HG03045 (cell line): Measurements from ENCODE around the gene PDLIM5.
A peak's percentile ranks its signal among the peaks of the same experiment; 100 is the strongest.

Source experiments
- ATAC-seq: cut with Tn5 transposase; IDR thresholded peaks from one replicate; pipeline ENCODE4 v1.9.1; 2021; ENCODE audit warnings: mild to moderate bottlenecking, moderate library complexity; ENCODE audit not compliant: unreplicated experiment

The PDLIM5 gene

DNA sequence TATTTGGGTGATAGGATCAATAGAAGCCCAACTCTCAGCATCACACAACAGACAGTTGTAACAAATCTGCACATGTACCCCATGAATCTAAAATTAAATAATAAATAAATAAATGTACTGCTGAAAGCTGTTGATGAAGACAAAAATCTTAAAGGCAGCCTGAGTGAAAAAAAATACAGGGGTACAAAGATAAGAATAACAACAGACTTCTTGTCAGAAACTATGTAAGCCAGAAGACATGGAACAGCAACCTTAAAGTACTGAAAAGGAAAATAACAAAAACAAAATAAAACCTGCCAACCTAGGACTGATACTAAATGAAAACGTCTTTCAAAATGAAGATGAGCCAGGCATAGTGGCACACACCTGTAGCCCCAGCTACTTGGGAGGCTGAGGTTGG lies 25.0 kb upstream of the PDLIM5 start:
- ATAC-seq, result no peak

- no peak for ATAC-seq
Measured at GRCh38 chr4:94428884-94429283, 22.9 kb upstream of the PDLIM5 start.

DNA sequence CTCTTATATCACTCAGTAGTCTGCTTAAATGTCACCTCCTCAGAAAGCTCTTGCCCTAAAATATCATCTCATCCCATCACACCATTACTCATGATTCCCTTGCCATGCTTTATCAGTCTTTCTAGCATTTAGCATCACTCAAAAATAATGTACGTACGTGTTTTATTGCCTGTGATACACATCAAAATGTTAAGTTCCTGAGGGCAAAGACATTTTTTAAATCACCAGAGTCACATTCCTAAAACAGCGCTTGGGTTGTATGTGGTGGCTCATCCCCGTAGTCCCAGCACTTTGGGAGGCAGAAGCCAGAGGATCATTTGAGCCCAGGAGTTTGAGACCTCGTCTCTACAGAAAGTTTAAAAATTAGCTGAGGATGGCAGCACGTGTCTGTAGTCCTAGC lies 21.3 kb upstream of the PDLIM5 start:
- no peak for ATAC-seq

DNA sequence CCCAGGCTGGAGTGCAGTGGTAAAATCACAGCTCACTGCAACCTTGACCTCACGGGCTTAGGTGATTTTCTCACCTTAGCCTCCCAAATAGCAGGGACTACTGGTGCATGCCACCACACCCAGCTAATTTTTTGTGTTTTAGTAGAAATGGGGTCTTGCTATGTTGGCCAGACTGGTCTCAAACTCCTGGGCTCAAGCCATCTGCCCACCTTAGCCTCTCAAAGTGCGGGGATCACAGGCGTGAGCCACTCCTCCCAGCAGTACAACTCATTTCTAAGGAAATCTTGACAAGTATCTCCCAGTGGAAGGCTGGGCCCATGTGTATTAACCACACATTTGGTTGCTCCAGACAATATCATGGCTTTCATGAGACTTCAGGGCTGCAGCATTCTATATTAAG lies 20.4 kb upstream of the PDLIM5 start:
- ATAC-seq, result no peak

GRCh38 chr4:94434505-94434904 lies 17.2 kb upstream of the PDLIM5 start:
- ATAC-seq, result no peak

DNA sequence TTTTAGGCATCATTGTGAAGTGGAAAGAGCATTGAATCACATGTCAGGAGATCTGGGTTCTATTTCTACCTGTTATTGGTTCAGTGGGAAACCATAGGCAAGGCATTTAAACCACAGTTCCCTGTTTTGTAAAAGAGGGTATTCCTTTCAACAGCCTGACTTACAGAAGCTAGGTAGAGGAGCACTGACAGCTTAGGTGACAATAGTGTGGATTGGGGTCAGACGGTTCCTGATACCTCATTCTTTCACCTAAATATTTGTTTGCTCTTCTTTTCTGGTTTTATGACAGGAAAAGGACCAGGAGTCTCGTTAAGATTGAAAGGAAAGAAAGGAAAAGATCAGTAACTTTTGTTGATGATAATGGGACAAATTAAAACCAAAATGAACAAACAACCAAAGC lies 15.9 kb upstream of the PDLIM5 start:
- ATAC-seq, result no peak

- ATAC-seq, result no peak
Measured at GRCh38 chr4:94436512-94436911, 15.2 kb upstream of the PDLIM5 start.

- ATAC-seq, result no peak
Measured at GRCh38 chr4:94439606-94440005, 12.1 kb upstream of the PDLIM5 start.

DNA sequence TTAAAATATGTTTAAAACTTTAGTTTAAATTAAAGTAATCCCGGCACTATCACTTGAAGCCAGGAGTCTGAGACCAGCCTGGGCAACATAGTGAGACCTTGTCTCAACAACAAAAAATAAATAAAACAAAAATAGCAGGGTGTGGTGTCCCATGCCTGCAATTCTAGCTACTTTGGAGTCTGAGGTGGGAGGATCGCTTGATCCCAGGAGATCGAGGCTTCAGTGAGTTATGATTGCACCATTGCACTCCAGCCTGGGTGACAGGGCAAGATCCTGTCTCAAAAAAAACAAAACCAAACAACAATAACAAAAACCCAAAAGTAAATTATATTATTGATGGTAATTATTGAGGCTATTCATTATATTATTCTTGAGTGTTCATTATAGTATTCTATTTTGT lies 9.9 kb upstream of the PDLIM5 start:
- ATAC-seq, result no peak

- no peak for ATAC-seq
Measured at GRCh38 chr4:94442251-94442650, 9.5 kb upstream of the PDLIM5 start.

DNA sequence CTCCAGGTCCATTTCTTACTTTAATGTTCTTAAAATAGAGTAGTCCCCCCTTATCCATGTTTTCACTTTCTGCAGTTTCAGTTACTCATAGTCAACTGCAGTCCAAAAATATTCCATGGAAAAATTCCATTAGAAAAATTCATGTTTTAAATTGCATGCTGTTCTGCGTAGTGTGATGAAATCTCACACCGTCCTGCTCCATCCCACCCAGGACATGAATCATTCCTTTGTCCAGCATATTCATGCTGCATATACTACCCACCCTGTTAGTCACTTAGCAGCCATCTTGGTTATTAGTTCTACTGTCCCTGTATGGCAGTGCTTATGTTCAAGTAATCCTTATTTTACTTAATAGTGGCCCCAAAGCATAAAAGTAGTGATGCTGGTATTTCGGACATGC lies 5.4 kb upstream of the PDLIM5 start:
- no peak for ATAC-seq

GRCh38 chr4:94447754-94448411 lies 3.9 kb upstream of the PDLIM5 start:
- ATAC-seq, result no peak

GRCh38 chr4:94448815-94449375 lies 2.8 kb upstream of the PDLIM5 start:
- ATAC-seq, result no peak

DNA sequence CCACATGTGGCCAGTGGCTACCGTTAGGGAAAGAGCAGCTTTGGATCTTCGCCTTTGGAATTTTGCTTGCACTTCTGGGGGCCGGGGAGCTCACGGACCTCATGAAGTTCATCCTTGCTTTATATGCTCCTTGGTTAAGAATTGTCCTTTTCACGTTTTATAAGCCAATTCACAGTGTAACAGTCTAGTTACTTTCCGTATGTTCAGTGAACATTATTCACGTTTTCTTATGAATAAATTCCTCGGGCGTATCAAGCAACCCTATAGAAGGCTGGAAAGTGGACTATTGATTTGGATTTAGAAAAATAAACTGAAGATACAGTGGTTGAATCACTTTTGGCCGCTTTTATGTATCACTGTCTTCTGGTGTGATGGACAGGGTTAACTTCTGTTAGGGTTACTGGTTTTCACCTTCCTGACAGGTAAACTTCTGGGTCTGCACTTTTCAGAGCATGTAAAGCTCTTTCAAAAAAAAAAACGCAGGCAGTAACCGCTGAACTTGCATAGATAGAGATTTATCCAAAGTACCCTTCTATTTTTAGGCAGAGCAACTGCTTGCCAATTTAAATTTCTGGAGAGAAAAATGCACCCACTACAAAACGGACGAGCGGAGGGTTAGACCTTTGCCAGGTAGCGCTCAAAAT lies 569 bp upstream of the PDLIM5 start:
- ATAC-seq, result no peak

DNA sequence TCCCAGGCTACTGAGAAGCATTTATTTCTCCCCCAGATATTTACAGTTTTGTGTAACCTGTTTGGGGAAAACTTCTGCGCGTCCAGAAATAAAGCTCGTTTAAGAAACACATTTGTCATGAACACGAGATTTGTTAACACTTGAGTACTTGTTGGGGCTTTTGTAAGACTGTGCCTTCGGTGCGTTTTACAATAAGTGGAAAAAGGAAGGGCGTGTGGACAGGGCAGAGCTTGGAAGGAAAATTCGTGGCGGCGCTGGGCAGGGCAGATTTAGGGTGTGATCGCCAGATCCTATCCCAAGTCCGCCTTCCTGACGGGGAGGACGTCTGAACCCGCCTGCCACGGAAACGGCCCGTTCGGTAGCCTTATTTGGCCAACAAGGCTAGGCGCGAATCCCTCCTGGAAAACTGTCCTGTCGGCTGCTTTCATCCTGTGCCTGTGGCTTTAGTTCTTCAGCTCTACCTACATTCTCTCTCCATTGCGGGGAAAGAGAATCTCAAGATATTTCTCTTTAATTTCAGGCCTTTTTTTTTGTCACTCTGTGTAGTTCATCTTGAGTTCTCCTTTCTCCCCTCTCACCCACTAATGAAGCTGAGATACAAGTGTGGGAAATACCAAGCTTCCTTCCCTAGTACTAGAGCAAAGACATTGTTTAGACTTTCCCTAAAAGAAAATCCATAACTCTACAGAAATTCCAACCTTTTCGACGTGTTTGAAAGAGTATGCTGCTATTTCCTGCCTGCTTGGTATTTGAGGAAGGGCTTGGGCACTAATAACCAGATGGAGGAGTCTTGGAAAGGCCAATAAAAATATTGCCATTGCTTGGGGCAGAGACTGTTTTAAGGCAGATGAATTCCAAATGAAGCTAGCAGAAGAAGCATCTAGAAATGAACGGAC lies 982 bp downstream of the PDLIM5 start:
- ATAC-seq, result peak; percentile 20

GRCh38 chr4:94453391-94453963 lies 1.7 kb downstream of the PDLIM5 start:
- no peak for ATAC-seq

GRCh38 chr4:94454405-94454804 lies 2.7 kb downstream of the PDLIM5 start:
- no peak for ATAC-seq

DNA sequence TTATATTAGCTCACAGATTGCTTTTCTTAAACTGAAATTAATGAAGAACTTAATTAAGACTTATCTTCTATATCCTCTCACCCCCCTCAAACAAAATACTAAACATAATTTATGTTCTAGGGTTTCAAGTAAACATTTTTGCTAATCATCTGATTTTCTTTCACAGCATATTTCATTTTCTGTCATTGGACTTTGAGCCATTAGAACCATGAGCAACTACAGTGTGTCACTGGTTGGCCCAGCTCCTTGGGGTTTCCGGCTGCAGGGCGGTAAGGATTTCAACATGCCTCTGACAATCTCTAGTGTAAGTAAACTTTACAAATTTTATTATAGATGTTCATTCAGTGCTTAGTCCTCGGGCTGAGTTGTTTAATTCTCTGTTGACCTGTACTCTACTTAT lies 3.3 kb downstream of the PDLIM5 start:
- no peak for ATAC-seq

DNA sequence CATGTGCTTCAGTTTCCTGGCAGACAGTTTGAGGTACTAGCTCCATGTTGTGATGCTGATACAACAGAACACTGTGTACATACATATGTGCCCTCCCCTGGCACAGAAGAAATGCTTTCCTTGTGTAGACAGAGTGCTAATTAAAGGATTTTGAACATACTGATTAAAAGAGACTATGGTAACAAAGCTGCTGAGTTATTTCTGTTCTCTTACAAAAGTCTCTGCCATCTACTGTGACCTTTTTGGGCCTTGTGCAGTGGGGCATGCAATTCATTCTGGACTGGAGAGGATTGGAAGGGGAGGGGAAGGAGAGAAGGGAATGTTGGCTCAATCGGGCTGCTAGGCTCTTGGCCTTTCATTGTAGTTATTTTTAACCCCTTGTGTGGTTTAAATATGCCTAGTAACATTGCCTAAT lies 6.0 kb downstream of the PDLIM5 start:
- no peak for ATAC-seq

DNA sequence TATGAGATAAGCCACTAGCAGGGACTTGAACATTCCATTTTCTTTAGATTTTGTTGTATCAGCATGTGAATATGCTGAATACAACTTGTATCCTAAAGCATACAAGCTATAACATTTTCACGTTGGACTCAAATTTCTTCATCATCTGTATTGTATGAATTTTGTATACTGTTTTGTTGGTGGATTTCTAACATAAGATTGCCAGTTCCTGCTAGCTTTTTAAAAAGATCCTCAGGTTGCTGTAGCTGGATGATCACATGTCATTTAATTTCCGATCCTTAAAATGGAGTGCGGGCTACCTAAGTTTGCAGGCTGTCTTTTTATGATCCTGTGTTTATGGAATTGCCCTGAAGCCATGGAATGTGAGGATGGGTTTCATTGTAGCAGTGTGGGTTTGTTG lies 6.9 kb downstream of the PDLIM5 start:
- no peak for ATAC-seq

- ATAC-seq, result no peak
Measured at GRCh38 chr4:94459462-94460161, 7.9 kb downstream of the PDLIM5 start.
